ENCODE data around the gene HERC4. TPM values are rescaled to one million over a fixed set of nuclear protein-coding genes. Genes with fewer than 3 reads are reported as not detected.

Gene HERC4
- total RNA-seq = 52.5 and 96.4 TPM in 2 replicates

GRCh38 chr10:68074775-68075549 is at the start of gene HERC4:
TSS of gene HERC4 (minus strand) at chr10:68075283. CDS start at chr10:68073108, 2,175 bp downstream.

GRCh38 chr10:68109331-68109730 is 34.2 kb upstream of the HERC4 start, which contains the start of gene MYPN:
TSS of gene MYPN (plus strand) at chr10:68109488. CDS start at chr10:68121439, 11,951 bp downstream.

GRCh38 chr10:67884313-67884841 is 190.7 kb downstream of the HERC4 start, which contains the start of gene SIRT1:
TSS of gene SIRT1 (plus strand) at chr10:67884656. CDS start at chr10:67884722, 66 bp downstream.

Small RNA genes lying within 50 kb of the gene (small RNA-seq; reads per million reads assigned to genes)
- not detected for gene RN7SL220P

Other genes starting within 250 kb of the HERC4 start
- 1.8 and 2.7 TPM in 2 replicates for gene DNAJC12, start 237.1 kb downstream of the HERC4 start, total RNA-seq
- gene SIRT1, start 190.6 kb downstream of the HERC4 start, total RNA-seq = 11.0 and 12.5 TPM in 2 replicates
- under 0.01 and 0.98 TPM in 2 replicates for gene MYPN, start 34.2 kb upstream of the HERC4 start, total RNA-seq
- gene ATOH7, start 156.8 kb upstream of the HERC4 start, total RNA-seq = under 0.01 TPM in 1 of 2 replicates, not detected in the other

Data from subcutaneous preadipocyte (primary cell).